HL-60/S4 (cell line): ENCODE data around the gene PPM1G.
"Not testable (repeated sequence)": the region's sequence is repeated elsewhere in the genome, so short reads cannot be mapped to it uniquely, and the experiment has no call there.

Experiments used
- in situ Hi-C: fragments of 300-500 bp; cut with MboI; formaldehyde crosslinking; loops from 2 replicates; pipeline ENCODE4 v1.14.3; 2022; ENCODE audit warnings: low sequenced_read_pairs

The PPM1G gene

DNA sequence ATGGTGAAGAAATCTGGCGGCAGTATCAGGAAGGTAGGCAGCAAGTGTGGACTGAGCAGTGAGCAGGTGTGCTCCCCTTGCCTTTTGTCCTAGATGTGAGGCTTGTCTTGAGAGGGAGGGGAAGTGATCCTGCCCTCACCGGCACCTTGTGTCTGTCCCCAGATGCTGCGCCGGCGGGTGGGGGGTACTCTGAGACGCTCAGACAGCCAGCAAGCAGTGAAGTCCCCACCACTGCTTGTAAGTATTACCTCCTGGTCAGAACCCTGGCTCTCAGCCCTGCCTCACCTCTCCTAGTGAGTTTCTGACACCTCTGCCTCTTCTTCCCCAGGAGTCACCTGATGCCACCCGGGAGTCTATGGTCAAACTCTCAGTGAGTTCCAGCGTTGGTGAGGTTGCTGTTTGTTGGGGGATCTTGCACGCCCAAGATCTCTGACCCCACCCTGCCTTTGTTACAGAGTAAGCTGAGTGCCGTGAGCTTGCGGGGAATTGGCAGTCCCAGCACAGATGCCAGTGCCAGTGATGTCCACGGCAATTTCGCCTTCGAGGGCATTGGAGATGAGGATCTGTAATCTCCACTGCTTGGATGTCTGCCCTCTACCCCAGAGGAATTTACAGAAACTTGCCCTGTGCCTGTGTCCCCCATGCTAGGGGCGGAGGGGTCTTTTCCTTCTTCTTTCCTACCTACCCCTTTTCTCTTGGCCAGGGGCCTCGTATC, 33.1 kb downstream of the PPM1G start:
- in situ Hi-C loops = no loop called here

DNA sequence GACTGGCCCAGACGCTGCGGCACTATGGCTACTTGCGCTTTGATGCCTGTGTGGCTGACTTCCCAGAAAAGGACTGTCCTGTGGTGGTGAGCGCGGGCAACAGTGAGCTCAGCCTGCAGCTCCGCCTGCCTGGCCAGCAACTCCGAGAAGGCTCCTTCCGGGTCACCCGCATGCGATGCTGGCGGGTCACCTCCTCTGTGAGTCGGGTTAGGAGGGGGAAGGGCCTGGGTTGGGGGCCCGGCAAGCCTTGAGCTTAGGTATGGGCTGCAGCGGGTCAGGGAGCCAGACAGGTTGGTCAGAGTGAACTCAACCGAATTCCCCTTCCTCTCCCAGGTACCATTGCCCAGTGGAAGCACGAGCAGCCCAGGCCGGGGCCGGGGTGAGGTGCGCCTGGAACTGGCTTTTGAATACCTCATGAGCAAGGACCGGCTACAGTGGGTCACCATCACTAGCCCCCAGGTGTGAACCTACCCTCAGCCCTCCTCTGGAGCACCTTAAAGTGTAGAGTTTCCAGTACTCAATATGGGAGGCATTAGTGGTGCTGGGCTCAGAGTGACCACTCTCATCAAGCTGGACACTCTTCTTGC, 33.8 kb downstream of the PPM1G start:
- in situ Hi-C loops = no loop called here

DNA sequence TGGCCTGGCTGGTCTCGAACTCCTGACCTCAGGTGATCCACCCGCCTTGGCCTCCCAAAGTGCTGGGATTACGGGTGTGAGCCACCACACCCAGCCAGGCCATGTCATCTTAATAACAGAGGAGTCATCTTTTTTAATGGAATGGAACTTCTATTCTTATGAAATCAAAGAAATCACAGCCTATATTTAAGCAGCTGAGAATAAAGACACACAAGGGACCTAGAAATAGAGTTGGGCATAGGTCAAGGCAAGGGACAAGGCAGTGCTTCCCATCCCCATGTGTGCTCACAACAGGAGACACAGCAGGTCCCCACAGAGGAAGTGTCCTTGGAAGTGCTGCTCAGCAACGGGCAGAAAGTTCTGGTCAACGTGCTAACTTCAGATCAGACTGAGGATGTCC, 35.8 kb downstream of the PPM1G start:
- in situ Hi-C loops = no loop called here

DNA sequence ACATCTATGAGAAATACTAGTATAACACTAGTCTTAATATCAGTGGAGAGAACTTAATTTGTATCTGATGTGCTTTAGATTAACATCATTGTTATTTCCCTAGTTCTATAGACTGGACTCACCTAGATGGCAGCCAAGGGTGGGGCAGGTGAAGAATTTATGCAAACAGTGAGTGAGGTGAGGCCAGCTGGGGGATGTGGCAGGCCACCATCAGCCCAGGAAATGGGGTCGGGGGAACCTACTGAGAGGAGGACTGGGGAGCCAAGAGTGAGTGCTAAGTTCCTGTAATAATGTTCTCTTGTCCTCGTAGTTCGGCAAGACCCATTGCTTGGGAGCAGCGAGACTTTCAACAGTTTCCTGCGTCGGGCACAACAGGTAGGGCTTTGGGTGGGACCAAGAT, 36.5 kb downstream of the PPM1G start:
- in situ Hi-C loops = no loop called here

DNA sequence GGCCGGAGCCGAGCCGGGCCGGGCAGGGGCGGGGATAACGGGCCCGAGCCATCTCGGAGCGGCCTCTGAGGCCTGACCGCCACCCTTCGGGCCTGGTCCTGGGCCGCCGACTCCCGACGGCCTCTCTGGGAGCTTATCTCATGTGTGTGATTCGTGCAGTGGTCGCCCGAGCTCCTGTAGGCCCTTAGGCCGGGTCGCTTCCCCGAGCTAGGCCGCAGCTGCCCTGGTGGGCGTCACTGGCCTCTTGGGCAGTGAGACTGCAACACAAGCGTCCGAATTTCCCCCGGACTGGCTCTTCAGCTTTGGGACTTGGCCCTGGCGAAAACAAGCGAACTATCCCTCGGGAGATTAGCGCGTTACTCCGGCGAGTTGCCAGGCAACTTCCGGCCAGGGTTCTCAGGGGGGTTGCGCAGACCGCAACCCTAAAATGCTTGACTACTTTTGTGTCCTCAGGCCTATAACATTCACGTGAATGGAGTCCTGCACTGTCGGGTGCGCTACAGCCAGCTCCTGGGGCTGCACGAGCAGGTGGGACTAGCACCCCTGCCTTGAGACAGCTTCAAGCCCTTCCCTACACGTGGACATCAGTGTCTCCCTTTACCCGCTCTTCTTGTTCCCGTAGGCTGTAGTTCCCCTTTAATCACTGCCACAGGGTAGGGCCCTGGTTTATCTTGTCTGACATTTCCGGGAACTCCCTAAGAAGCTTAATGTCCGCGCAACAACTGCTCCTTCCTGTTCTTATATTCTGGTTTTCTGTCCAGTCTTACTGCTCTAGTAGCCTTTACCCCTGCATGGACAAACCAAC, 38.4 kb downstream of the PPM1G start:
- in situ Hi-C loops = no loop called here

DNA sequence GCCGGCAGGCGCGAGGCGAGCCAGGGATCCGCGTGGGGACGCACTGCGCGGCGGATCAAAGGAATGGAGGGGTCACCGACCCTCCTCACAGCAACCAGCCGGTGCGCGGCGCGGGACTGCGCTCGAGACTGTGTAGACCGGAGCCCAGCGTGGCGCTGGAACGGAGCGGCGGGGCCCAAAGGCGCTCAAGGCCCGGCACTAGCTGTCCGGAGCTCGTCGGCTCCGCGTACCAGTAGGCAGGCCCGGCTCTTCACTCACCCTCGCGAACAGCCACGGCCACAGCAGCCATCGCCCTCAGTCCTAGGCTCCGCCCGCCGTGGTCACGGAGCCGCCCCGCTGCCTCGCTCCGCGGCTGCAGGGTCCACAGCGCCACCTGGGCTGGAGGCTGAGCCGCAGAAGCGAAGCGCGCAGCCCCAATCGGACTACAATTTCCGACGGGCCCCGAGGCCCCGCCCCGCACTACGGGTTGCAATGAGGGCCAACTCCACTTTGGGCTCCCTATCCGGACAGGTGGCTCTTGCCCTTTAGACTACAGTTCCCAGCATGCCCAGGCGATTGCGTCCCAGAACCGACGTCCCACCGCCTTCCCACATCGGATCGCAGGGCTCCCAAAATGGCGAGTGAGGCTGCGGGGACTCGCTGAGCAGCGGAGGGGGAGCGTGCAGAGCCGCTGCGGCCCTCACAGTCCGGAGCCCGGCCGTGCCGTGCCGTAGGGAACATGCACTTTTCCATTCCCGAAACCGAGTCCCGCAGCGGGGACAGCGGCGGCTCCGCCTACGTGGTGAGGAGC, 39.2 kb downstream of the PPM1G start, which contains the start of the genes EIF2B4 and SNX17:
EIF2B4 (minus strand) TSS at position 313 of the 790 bp plus-strand sequence; CDS start at position 289, 24 bp downstream.
SNX17 (plus strand) TSS at position 591 of the 790 bp plus-strand sequence; CDS start at position 719, 128 bp downstream.
- in situ Hi-C loops = no loop called here

DNA sequence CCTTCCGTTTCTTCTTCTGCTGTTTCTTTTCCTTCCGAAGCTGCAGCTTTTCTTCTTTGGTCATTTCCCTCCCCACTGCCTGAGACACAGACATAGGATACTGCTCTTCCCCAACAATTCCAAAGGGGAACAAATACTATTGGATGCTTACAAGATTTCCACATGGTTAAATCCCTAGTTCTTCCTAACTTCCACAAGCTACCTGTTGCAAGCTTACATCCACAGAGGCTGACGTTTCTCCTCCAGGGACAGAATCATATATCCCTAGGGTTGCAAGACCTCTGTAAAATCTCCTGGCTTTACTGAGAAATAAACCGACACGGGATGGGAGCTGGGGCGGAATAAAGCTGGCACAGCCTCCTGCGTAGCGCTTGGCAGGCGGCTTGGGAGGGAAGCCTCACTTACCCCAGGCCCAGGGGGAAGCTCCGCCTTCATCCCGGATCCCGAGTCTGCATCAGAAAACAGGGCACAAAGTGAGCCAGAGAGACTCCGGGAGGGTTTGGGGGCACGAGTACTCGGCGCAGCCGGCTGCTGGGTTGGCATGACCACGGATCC, 39.8 kb downstream of the PPM1G start:
- in situ Hi-C loops = no loop called here

DNA sequence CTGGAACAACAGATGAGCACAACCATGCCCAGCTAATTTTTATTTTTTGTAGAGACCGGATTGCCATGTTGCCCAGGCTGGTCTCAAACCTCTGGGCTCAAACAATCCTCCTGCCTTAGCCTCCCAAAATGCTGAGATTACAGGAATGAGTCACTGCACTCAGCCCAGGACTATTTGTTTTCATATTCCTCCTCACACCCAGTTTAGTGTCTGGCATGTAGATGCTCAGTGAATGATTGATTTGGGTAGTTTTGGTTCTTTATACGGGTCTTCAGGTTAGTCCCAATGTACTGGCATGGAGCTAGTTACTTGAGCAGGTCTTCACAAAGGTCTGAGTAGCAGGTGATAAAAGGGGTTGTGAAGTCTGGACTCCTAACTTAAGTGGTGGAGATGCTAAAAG, 45.5 kb downstream of the PPM1G start:
- in situ Hi-C loops = no loop called here

DNA sequence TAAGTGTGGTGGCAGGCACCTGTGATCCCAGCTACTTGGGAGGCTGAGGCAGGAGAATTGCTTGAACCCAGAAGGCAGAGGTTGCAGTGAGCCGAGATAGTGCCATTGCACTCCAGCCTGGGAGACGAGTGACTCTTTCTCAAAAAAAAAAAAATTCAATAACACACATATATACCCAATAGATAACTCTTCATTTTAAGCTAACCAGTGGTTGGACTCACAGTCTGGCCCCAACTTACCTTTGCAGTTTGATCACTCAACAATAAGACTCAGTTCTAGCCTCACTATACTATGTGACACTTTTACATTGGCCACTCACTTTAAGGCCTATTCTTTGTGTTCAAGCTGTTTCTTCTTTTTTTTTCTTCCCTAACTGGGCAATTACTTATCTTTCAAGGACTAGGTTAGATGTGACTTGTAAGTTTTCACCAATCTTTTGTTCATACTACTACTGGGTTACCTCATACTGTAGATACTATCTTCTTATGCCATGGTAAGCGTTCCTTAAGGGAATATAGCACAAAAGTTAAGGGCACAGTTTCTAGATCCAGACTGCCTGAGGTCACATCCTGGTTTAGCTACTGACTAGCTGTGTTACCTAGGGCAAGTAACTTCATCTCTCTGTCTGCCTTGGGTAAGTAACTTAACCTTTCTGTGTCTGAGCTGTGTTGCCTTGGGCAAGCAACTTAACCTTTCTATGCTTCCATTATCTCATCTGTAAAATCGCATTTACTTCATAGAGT, 46.5 kb downstream of the PPM1G start:
- in situ Hi-C loops = no loop called here

DNA sequence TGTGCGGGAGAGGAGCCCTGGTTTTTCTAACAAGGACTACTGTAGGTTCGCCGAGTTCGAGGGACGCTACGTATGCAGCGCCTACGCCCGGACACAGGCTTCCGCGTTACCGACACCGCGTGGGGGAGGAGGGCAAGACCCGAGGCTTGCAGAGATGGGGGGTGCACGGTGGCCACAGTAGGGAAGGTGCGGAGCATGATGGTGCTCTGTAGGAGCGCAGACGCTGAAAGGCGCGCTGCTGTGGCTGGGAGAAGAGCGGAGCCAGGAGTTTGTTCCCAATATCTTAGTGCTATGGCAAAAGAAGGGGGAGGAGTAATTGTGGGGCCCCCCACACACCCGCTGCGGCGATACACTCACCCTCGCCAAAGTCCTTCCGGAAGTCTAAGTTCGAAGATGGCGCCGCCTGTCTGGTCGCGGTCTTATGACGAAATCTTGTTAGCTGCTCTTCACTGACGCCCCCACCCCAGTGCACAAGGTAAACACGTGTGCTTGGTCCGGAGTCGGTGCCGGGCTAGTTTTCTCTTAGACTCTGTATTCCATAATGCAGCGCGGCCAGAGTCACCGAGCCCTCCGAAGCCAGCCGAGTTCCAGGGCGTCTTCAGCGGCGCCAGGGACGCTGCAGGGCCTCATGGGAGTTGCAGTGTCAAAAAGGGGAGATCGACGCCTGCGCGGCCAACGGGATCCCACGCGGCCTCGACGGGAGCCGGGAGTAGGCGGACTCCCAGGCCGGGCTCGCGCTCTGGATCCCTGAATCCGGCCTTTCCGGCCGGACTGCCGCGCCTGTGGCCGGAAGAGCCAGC, 52.8 kb downstream of the PPM1G start, which contains the start of gene GTF3C2:
GTF3C2 (minus strand) TSS at position 383 of the 800 bp plus-strand sequence. CDS start 13,210 bp downstream, outside the sequence.
- in situ Hi-C loops = no loop called here

DNA sequence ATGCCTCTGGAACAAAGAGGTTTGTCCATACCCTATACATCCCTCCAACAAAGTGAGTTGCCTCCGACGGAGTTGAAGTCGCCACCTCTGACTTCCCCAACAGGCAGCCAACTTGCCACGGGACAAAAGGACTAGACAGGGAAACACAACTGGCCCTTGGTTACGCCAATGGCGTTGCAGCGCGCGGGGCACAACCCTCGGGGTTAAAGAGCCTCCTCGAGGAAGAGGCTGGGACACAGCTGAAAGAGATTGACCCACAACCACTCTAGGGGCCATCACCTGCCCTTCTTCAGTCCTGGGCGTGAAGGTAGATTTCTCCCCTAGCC, 53.4 kb downstream of the PPM1G start:
- in situ Hi-C loops = no loop called here

DNA sequence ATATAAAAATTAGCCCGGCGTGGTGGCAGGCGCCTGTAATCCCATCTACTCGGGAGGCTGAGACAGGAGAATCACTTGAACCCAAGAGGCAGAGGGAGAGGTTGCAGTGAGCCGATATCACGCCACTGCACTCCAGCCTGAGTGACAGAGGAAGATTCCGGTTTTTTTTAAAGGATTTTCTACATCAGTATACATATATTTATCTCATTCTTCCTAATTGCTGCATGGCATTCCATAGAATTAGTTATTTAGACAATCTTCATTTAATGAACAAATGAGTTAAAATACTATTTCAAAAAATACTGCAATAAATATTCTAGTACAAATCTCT, 54.8 kb downstream of the PPM1G start:
- in situ Hi-C loops = no loop called here

DNA sequence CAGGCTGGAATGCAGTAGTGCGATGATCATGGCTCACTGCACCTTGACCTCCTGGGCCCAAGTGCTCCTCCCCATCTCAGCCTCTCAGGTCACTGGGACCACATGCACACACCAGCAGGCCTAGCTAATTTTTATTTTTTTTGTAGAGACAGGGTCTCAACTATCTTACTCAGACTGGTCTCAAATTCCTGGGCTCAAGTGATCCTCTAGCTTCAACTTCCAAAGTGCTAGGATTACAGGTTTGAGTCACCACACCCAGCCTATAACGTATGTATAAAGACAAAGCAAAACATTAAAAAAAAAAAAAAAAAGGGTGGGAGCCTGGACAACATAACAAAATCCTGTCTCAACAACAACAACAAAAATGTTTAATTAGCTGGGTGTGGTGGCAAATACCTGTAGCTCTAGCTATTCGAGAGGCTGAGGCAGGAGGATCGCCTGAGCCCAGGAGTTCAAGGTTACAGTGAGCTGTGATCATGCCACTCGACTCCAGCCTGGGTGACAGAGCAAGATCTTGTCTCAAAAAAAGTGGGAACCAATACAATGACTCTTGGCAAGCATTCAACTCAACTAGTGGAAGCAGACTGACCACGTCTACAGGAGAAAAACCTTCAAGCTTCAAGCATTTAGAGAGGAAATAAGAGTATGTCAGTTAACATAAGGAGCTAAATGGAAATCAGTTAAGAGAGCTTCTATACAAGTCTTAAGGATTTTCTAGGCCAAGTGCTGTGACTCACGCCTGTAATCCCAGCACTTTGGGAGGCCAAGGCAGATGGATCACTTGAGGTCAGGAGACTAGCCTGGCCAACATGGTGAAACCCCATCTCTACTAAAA, 55.4 kb downstream of the PPM1G start:
- in situ Hi-C loops = no loop called here

DNA sequence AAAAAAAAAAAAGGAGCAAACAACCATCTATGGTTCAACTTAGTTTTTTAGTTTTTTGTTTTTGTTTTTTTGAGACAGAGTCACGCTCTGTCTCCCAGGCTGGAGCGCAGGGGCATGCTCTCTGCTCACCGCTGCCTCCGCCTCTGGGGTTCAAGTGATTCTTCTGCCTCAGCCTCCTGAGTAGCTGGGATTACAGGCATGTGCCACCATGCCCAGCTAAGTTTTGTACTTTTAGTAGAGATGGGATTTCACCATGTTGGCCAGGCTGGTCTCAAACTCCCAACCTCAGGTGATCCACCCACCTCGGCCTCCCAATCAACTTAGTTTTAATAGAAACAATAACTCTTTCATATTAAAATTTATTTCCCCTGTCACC, 56.0 kb downstream of the PPM1G start:
- in situ Hi-C loops = not testable (repeated sequence)

DNA sequence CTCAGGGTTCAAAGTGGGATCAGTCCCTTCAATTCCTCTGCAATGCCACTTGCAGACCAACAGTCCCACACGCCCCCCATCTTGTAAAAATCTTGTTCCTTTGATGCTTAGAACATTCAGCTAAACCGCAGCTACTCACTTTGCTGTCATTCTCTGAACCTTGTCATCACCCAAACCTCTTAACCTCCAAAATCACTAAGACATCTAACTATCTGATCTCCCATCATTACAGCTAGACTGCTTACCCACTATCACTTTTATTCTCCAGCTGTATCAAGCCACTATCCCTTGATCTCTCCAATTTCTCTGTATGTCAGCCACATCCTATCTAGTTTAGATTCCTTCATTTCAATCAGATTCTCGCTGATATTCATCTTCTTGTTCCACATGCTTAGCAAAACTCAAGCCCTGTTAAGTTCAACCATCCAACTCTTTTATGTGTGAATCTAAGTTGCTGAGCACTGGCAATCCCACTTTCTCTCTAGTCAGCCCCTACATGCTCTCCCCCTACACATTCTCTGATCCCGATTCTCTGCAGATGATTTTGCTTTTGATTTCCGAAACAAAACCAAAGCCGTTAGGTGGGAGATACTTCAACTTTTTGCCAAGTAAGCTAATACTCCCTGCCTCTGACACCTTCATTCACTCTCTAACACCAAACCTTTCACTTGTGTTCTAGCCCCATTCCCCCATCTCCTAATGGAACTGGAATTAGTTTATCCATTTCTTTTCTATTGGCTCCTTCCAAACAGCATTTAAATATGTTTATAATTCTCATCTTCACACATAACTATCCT, 57.4 kb downstream of the PPM1G start:
- in situ Hi-C loops = no loop called here

DNA sequence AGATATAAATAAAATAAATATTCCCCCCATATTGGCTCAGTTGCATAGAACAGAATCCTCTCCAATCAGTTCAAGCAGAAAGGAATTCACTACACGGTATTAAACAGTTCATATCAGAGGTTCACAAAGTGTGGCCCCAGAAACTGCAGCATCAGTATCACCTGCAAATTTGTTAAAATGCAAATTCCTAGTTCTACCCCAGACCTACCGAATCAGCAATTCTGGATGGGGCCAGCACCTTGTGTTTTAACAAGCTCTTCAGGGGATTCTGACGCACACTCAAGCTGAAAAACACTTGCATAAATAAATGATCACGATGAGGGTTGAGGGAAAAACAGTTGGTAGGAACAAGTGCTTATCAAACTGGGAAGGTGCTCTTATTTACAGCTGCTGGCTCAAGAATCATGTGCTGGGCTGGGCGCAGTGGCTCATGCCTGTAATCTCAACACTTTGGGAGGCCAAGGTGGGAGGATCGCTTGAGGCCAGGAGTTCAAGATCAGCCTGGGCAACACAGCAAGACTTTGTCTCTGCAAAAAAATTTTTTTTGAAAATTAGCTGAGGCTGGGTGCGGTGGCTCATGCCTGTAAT, 59.2 kb downstream of the PPM1G start:
- in situ Hi-C loops = no loop called here

DNA sequence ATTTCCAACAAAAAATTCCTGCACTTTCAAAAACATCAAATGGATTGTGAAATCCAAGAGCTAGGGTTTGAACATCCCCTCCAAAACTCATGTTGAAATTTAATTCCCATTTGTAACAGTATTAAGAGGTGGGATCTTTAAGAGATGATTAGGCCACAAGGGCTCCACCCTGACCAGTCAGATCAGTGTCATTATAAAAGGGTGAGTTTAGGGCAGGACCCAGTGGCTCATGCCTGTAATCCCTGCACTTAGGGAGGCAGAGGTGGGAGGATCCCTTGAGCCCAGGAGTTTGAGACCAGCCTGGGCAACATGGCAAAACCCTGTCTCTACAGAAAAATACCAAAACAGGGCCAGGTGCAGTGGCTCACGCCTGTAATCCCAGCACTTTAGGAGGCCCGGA, 61.8 kb downstream of the PPM1G start:
- in situ Hi-C loops = no loop called here
